ENCODE results near the gene DHX32.

- TF ChIP-seq CTCF (conservative IDR thresholded peaks at IDR 0.05; ENCODE audit: low read depth, low read length): no peak
- TF ChIP-seq POLR2A (IDR thresholded peaks at IDR 0.05; ENCODE audit: low read depth, low read length): no peak
- TF ChIP-seq SMC3 (IDR thresholded peaks at IDR 0.05; ENCODE audit: low read depth, low read length): no peak
These were observed 14.6 kb downstream of the DHX32 start for GRCh38 chr10:125866421-125867029.

Measured in IMR-90 (cell line).